Kidney (tissue), 14 donors: ENCODE measurements around the gene CEP104. TPM values are rescaled to one million over a fixed set of nuclear protein-coding genes. Genes with fewer than 3 reads are reported as not detected.

Source experiments
- DNase-seq, 5 donors: peaks; one replicate each; pipeline ENCODE4 v3.0.0-alpha.2; 2013 to 2020
- FAIRE-seq: peaks from 2 replicates; lab custom pipeline; 2012; peaks lifted over from hg19 to GRCh38; lab: Jason Lieb, UNC
- H3K27ac ChIP-seq, 2 donors: one replicate each; pipeline ENCODE4 v1.7.0; 2013; ENCODE audit warnings: low read depth in 2 of 2, low read length in 2 of 2, inconsistent platforms in 1 of 2
- H3K27me3 ChIP-seq: one replicate; pipeline ENCODE4 v1.7.1; 2013; ENCODE audit warnings: low read length, inconsistent platforms; ENCODE audit not compliant: control insufficient read depth, insufficient read depth
- H3K36me3 ChIP-seq, 3 donors: one replicate each; pipeline versions ENCODE4 v1.7.0 to v1.7.1; 2013; ENCODE audit warnings: low read length in 3 of 3, control low read depth in 1 of 3, inconsistent platforms in 1 of 3; ENCODE audit not compliant: insufficient read depth in 3 of 3, control insufficient read depth in 2 of 3
- H3K4me1 ChIP-seq, 3 donors: one replicate each; pipeline versions ENCODE4 v1.7.0 to v1.7.1; 2013; ENCODE audit warnings: low read length in 3 of 3, inconsistent platforms in 1 of 3, low read depth in 1 of 3; ENCODE audit not compliant: control insufficient read depth in 2 of 3, insufficient read depth in 2 of 3
- H3K4me3 ChIP-seq, 3 donors: one replicate each; pipeline versions ENCODE4 v1.7.0 to v1.8.1; 2013; ENCODE audit warnings: low read length in 3 of 3, control low read depth in 1 of 3, inconsistent platforms in 1 of 3
- H3K9ac ChIP-seq, 3 donors: one replicate each; pipeline versions ENCODE4 v1.7.0 to v1.7.1; 2013; ENCODE audit warnings: low read length in 3 of 3, control low read depth in 1 of 3, inconsistent platforms in 1 of 3
- H3K9me3 ChIP-seq, 3 donors: one replicate each; pipeline versions ENCODE4 v1.7.0 to v1.7.1; 2013; ENCODE audit warnings: low read length in 3 of 3, control low read depth in 1 of 3, inconsistent platforms in 1 of 3; ENCODE audit not compliant: control insufficient read depth in 2 of 3, insufficient read depth in 1 of 3
- intact Hi-C: fragments of 100-400 bp; cut with DNase I; formaldehyde crosslinking; loops from one replicate; pipeline ENCODE4 v1.11.1; 2022
- polyA plus RNA-seq: library from polyadenylated mRNA; stranded (reverse); fragments of 350-450 nt; fragmentation: Illumina TruSeq; extraction: RNeasy Lipid Tissue Mini Kit (QIAGEN cat#74804); gene quantifications from one replicate; pipeline ENCODE4 v1.2.3, GENCODE V29; 2014; ENCODE audit warnings: low read depth, low replicate concordance; ENCODE audit not compliant: insufficient read depth
- total RNA-seq: library from RNA; stranded (reverse); fragmentation: NEBNext Ultra II Directional; extraction: Animal tissue kit (Norgen Biotek cat#: 25700); gene quantifications from one replicate; pipeline ENCODE4 v1.2.1, GENCODE V29; 2021
- TF ChIP-seq, protein P1 (sequence below): IDR thresholded peaks from 3 replicates; pipeline ENCODE4 v1.5.1; 2012; ENCODE audit warnings: mild to moderate bottlenecking, moderate library complexity, borderline replicate concordance; ENCODE audit not compliant: insufficient read depth; ENCODE audit errors: extremely low read depth
- donor health status: control.
- donor health status: control.
- donor health status: control.
- donor health status: control.
- donor health status: control.
- donor health status: DM: yes; HTN: yes; CAD: no.
- donor health status: Normal renal cell carcinoma (clear cell type).

CEP104 gene
- total and polyA plus RNA-seq, 2 donors from 2014 or later: 11.1 to 51.2 TPM

- DNase-seq: peak in 3 of 5 donors; percentile 22 to 58 (median 28)
- intact Hi-C loops: no loop called here
- H3K27ac ChIP-seq: peak overlapping the region in 1 of 2 donors; percentile 96
- H3K36me3 ChIP-seq: peaks cover 0 to 6% (median 0%) of the 10 kb centered on the region in 3 donors
- H3K9ac ChIP-seq: peak overlapping the region; percentile 33 to 83 (median 82)
- TF ChIP-seq, protein P1, sequence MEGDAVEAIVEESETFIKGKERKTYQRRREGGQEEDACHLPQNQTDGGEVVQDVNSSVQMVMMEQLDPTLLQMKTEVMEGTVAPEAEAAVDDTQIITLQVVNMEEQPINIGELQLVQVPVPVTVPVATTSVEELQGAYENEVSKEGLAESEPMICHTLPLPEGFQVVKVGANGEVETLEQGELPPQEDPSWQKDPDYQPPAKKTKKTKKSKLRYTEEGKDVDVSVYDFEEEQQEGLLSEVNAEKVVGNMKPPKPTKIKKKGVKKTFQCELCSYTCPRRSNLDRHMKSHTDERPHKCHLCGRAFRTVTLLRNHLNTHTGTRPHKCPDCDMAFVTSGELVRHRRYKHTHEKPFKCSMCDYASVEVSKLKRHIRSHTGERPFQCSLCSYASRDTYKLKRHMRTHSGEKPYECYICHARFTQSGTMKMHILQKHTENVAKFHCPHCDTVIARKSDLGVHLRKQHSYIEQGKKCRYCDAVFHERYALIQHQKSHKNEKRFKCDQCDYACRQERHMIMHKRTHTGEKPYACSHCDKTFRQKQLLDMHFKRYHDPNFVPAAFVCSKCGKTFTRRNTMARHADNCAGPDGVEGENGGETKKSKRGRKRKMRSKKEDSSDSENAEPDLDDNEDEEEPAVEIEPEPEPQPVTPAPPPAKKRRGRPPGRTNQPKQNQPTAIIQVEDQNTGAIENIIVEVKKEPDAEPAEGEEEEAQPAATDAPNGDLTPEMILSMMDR: no peak
- peak overlapping the region; percentile 55 to 87 (median 78) for H3K4me3 ChIP-seq
- FAIRE-seq: no peak
- peaks cover 0 to 24% (median 11%) of the 10 kb centered on the region in 3 donors for H3K4me1 ChIP-seq
- peaks cover 0 to 5% (median 0%) of the 10 kb centered on the region in 3 donors for H3K9me3 ChIP-seq
- H3K27me3 ChIP-seq: no peaks in the 10 kb centered on the region
These were observed 42.2 kb upstream of the CEP104 start for GRCh38 chr1:3898994-3899753.

- TF ChIP-seq, protein P1: no peak
- H3K4me3 ChIP-seq: no peak overlapping the region
- intact Hi-C loops: no loop called here
- peaks cover 0 to 17% (median 8%) of the 10 kb centered on the region in 3 donors for H3K4me1 ChIP-seq
- H3K36me3 ChIP-seq: peaks cover 0 to 6% (median 0%) of the 10 kb centered on the region in 3 donors
- no peak for FAIRE-seq
- peaks cover 0 to 5% (median 0%) of the 10 kb centered on the region in 3 donors for H3K9me3 ChIP-seq
- DNase-seq: no peak
- no peak overlapping the region for H3K9ac ChIP-seq
- no peak overlapping the region for H3K27ac ChIP-seq
- no peaks in the 10 kb centered on the region for H3K27me3 ChIP-seq
These were observed 41.4 kb upstream of the CEP104 start for GRCh38 chr1:3898475-3898735.

DNA sequence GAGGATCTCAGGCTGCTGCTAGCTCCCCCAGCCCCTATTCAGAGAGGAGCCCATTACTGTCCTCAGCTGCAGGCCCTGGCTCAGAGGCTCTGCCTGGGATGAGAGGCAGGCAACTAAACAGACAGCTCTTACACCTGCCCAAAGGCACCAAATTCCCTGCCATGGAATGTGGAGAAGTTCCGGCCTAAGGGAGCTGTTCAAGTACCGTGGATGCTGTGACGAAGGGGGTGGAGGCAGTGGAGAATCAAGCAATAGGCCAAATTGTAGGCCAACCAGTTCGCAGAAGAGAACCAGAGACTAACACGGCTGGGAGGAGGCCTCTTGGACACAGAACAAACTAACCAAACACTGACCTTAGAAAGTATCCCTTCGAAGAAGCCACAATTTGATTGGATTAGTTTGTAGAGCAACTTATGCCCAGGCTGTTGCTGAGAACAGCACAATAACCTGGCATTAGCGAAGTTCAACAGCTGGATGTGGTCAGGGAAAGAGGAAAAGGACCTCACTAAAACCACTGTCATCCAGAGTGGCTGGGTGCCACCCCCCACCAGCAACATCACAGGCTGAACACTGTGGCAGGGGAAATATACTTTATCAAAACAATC, 39.5 kb upstream of the CEP104 start:
- peaks cover 0 to 6% (median 3%) of the 10 kb centered on the region in 3 donors for H3K4me1 ChIP-seq
- peak in 1 of 5 donors; percentile 35 for DNase-seq
- H3K9ac ChIP-seq: no peak overlapping the region
- peaks cover 0 to 6% (median 0%) of the 10 kb centered on the region in 3 donors for H3K36me3 ChIP-seq
- no peak overlapping the region for H3K4me3 ChIP-seq
- H3K9me3 ChIP-seq: peaks cover 0 to 5% (median 0%) of the 10 kb centered on the region in 3 donors
- TF ChIP-seq, protein P1: no peak
- H3K27ac ChIP-seq: no peak overlapping the region
- H3K27me3 ChIP-seq: no peaks in the 10 kb centered on the region
- intact Hi-C loops: no loop called here
- FAIRE-seq: no peak
